GM19372 (cell line): ENCODE data around the gene LGALS3BP.

Experiments used
- ATAC-seq: cut with Tn5 transposase; IDR thresholded peaks from one replicate; pipeline ENCODE4 v1.9.1; 2021; ENCODE audit warnings: mild to moderate bottlenecking, low read depth, moderate library complexity; ENCODE audit not compliant: unreplicated experiment

Gene LGALS3BP

GRCh38 chr17:78944956-78945355 is 34.8 kb downstream of the LGALS3BP start:
- ATAC-seq: no peak

DNA sequence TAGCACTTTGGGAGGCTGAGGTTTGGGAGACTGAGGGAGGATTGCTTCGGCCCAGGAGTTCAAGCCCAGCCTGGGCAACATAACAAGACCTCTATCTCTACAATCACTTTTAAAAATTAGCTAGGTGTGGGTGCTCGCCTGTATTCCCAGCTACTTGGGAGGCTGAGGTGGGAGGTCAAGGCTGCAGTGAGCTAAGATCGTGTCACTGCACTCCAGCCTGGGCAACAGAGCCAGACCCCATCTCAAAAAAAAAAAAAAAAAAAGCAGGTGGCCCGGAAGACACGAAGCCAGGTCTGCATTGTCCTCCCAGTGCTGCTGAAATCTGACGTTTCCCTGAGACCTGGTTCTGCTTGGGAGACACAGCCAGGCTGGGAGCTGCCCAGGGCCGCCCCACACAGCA is 35.7 kb downstream of the LGALS3BP start:
- no peak for ATAC-seq

DNA sequence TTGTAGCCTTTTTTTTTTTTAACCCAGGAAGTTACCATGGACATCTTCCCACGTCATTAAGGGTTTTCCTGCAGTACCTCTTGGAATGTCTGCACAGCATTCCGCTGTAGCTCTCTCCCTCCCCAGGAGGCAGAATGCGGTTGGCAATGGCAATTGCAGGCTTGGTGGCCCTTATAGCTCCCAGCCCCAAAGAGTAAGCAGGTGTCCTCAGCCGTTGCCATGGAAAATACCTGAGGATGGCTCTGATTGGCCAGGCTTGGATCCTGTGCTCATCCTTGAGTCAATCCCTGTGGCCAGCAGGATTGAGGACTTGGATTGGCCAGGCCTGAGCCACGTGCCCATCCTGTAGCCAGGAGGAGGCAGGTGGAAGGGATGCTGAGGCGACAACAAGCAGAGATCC is 39.0 kb downstream of the LGALS3BP start:
- ATAC-seq: no peak

GRCh38 chr17:78940258-78940657 is 39.5 kb downstream of the LGALS3BP start:
- no peak for ATAC-seq

- ATAC-seq: no peak
These were observed 40.1 kb downstream of the LGALS3BP start for GRCh38 chr17:78939615-78940014.

- no peak for ATAC-seq
These were observed 42.2 kb downstream of the LGALS3BP start for GRCh38 chr17:78937561-78937960.

GRCh38 chr17:78935419-78936323 is 44.1 kb downstream of the LGALS3BP start:
- ATAC-seq: no peak

DNA sequence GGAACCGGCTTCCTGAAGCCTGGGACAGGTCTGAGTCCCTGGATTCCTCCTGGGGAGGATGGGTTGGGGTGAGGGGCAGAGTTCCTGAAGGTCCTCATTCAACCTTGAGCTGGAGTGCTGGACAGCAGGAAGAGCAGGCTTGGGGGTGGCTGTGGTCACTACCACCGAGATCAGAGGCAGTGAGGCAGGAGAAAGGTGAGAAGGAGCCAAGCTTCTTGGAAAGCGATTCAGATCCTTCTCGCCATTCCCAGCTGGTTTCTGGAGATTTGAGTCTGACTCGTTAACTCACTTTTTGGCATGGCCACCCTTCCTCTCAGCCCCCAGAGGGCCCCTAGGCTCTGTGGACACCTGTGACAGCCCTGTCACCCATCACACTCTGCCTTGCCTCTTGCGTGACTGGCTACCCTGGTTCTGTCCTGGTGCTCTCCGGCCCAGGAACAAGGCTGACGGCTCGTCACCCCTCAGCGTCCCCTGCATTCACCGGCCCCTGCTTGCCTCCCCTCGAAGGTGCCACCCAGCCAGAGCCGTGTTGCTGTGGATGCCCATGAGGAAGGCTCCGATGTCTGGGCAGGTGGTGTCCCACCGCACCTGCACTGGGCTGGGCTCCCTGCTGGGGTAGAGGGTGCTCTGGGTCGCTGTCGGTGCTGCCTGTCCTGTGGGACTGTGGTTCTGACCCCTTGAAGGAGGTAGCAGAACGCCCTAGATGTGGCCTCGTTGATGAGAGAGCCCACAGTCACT is 44.9 kb downstream of the LGALS3BP start:
- ATAC-seq: no peak

DNA sequence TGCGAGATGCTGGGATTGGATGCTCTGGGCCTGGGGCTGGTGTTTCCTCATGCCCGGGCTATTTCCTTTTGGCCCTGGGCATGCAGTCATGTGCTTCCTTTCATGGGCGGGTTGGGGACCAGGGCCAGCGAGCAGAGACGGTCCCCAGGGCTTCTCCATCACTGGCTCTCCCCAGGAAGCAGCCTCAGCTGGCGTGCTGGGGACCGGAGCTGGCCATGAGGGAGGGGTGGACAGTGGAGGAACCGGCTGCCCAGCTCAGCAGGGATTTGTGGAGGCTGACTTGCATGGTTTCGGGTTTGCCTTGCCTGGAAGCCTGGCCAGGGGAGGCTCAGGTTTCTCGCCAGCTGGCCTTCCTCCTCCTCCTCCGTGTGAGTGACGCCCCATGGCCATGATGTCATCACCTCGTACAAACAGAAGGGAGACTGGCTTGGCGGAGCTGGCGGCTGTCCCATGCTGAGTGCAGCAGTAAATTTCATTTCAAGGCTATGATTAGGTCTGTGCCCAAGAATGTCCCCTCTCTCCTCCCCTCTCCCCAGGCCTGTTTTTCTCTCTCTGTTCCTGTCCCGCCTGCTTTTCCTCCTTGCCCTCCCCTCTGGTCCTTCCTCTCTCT is 45.7 kb downstream of the LGALS3BP start:
- ATAC-seq: no peak

GRCh38 chr17:78933025-78933958 is 46.4 kb downstream of the LGALS3BP start:
- ATAC-seq: no peak

DNA sequence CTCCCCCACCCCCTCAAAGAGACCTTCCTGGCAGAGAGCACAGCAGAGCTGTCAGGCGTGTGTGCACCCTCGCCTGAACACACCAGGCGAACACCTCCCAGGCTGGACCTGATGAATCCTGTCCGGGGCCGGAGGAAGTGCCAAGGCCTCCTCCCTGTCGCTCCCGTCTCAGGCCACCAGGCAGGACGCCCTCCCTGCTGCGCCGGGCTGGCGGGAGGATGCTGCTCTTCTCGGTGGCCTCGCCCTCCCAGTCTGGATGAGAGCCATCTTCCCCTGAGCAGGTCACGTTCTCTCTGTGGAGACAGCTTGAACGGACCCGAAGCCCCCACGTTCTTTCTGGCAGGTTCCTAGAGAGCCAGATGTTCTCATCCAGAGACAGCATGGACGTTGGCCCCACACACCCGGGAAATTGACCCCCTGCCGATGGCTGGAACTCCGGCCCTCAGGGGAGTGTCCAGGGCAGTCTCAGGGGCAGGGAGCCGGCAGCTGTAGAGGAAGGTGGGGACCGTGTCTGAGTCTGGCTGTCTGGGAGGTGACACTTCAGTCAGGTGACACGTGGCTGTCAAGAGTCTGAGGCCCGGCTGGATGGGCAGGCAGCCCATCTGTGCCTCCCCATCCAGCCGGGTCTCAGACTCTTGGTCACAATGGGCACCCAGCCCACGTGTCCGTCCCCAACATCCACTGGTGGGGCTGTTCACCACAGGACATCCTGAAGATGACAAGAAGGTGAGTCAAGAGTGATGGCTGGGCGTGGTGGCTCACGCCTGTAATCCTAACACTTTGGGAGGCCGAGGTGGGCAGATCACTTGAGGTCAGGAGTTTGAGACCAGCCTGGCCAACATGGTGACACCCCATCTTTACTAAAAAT is 49.6 kb downstream of the LGALS3BP start:
- no peak for ATAC-seq

DNA sequence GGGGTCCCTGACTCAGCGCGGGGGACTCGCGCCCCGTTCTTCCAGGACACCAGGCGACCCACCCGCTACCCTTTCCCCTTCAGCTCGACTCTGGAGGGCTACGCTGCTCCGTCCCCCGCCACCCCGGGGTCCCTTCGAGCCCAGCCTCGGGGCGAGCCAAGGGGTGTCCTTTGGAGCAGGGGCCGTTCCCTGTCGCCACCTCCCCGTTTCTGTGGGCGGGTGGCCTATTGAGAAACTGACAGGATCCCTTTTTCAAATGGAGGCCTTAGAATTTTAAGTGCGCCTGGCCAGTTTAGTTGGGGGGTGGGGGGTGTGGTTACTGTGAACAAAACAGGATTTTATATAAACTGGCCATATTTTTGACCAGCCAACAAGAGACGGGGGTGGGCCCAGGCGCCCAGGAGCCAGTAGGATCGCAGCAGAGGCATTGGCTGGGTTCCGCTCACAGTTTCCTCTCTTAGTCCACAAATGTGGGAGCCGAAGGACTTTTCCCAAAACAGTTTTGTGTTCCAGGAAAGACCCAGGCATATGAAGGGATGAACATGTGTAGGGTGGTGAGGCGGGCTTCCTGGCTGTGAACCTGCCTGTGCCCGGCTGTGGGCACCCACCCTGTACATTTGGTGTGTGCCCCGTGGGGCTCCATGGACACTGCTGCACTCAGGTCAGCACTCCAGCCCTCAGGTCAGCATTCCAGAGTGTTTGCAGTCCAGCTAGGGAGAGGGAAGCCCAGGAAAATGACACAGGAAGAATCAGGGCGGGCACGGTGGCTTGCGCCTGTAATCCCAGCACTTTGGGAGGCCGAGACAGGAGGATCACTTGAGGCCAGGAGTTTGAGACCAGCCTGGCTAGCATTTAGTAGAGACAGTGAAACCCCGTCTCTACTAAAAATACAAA is 53.8 kb downstream of the LGALS3BP start:
- no peak for ATAC-seq

DNA sequence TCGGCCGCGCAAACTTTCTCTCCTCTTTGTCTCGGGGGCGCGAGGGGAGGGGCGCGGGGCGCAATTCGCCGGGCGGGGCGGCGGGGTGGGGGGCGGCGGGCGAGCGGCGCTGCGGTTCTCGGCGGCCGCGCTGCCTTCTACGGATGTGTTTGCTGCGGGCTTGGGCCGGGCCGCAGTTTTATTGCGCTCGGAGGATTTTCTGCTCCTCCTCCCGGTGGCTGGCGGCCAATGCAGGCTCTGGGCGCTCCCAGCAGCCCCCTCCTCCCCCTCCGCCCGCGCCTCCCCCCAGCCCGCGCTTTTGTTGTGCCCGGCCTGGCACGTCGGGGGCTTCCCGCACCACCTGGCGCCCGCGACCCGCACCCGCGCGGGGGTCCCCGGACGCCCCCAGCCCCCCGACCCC is 54.5 kb downstream of the LGALS3BP start, which contains the start of gene TIMP2:
TSS of gene TIMP2 (minus strand) at position 154 of the 400 bp plus-strand sequence. CDS start 299 bp downstream, outside the sequence.
- no peak for ATAC-seq

GRCh38 chr17:78924481-78925151 is 55.1 kb downstream of the LGALS3BP start:
- ATAC-seq: no peak

- ATAC-seq: no peak
These were observed 55.9 kb downstream of the LGALS3BP start for GRCh38 chr17:78923660-78924453.

DNA sequence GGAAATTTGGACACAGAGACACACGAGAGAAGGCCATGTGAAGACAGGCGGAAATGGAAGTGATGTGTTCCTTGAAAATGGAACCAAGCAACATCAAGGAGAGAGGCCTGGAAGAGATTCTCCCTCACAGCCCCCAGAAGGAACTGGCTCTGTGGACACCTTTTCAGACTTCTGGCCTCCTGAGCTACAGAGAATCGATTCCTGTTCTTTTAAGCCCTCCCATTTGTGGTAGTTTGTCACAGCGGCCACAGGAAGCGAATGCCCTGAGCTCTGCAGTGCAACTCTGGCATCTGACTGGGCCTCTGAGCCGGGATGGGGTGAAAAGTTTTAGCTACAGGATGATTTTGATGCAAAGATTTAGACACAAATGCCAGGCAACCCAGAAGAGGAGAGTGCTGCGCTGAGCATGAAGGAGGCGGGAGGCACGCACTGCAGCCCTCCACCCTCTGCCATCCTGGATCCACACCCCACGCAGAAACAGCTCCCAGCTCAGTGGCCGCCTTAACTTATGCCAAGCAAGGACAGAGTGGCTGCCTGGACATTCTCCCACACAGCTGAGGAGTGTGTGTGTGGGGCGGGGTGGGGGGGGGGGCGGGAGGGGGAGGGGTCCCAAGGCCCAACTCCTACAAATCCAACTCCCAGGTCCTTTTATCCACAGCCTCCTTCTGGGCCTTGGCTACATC is 56.8 kb downstream of the LGALS3BP start:
- ATAC-seq: no peak
